PC-9 (cell line): Measurements from ENCODE around the gene JARID2.

Experiments used
- CTCF ChIP-seq: fragments of 200-600 bp; sonication (generic); conservative IDR thresholded peaks from 2 replicates; pipeline ENCODE4 v1.6.1; 2017; ENCODE audit warnings: mixed run types, antibody characterized with exemption, mild to moderate bottlenecking, moderate library complexity
- EZH2 ChIP-seq: fragments of 200-600 bp; sonication (generic); IDR thresholded peaks from 2 replicates; pipeline ENCODE4 v1.8.0; 2017; ENCODE audit warnings: antibody characterized with exemption, low read depth

DNA sequence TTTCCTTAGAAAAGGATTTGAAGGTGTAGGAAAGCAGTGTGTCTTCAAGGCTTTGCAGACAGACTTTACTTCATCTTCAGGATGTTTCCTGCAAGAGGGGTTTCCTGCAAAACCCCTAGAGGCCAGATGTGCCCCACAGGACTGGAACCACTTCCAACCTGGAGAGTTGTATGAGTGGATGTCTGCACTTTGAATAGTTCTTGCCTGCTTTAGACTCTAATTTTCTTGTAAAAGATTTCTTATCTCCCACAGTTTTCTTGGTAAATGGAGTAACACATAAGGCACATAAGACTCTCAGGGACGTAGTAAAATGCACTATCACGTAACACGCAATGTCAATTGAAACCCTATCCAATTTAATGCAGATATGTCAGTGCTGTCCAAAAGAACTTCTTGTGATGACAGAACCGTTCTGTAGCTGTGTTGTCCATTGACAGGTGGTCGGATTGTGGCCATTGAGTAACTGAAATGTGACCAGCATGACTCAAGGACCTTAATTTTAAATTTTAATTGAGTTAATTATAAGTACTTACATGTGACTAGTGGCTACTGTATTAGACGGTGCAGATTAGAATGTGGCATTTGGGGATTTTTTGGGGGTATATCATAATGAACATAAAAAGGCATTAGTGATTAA, 118.7 kb downstream of the JARID2 start:
- TF ChIP-seq CTCF, result no peak
- TF ChIP-seq EZH2, result no peak
